Stimulated activated CD8-positive, alpha-beta memory T cell treated with anti-CD3 and anti-CD28 coated beads, Interleukin-4, amount 100 ng/mL, for 48 hours (primary cell): ENCODE measurements around the gene RAD18.

Experiments used
- DNase-seq: peaks from one replicate; pipeline ENCODE4 v3.0.0-alpha.2; 2020

Gene RAD18

DNA sequence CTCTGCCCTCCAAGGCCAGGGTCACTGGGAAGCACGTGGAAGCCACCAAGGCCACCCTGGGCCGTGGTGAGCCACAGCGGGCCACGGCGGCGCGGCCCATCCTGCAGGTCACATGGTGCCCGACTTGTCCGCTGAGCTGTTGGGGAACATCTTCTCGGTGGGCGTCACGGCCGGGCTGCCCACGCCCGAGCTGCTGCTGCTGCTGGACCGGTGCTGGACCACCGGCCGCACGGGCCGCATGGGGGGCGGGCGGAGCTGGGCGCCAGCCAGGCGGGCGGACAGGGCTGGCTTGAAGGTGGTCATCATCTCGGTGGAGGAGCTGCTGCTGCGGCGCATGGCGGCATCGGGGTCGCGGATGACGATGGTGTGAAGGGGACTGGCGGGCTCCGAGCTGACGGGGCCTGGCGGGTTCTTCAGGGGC is 22.1 kb upstream of the RAD18 start:
- no peak for DNase-seq

- DNase-seq = no peak
Observed at GRCh38 chr3:8984526-8984925, 21.3 kb upstream of the RAD18 start.

- DNase-seq = no peak
Observed at GRCh38 chr3:8984081-8984480, 20.8 kb upstream of the RAD18 start.

GRCh38 chr3:8983591-8983990 is 20.3 kb upstream of the RAD18 start:
- no peak for DNase-seq

DNA sequence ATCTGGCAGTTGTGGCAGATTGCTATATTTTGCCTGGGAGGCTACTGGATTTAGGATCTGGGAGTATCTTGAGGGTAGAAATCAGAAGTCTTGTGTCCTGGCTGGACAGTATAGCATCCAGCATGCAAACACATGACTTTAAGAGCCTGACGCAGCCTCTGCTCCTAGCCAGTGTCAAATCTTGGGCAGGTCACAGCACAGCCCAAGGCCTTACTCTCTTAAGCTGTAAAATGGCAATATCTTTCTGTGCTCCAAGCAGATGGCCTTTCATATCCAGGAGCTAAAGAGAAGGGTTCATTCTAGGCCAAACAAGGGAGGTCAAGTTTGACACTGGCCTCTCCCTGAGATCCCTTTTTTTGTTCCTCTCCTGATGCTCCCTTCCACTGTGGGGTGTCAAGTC is 19.8 kb upstream of the RAD18 start:
- DNase-seq = no peak

- no peak for DNase-seq
Observed at GRCh38 chr3:8982509-8982908, 19.2 kb upstream of the RAD18 start.

DNA sequence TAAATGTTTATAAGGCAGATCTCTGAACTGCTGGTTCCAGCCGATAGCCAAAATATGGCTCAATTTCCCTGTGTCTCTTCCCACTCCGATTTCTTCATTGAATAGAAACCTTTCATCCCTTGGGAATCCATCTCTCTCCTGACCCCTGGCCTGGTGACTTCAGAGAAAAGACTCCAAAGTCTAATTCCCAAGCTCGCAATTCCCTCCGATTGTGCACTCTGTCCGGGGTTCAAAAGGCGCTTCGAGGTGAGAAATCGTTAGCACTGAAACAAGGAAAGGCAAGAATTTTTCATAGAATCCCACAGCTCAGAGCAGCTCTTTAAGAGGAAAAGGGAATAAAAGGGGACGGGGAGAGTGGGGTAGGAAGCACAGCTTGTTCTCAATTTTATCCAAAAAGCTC is 18.4 kb upstream of the RAD18 start:
- DNase-seq = no peak

- DNase-seq = no peak
Observed at GRCh38 chr3:8981296-8981695, 18.0 kb upstream of the RAD18 start.

DNA sequence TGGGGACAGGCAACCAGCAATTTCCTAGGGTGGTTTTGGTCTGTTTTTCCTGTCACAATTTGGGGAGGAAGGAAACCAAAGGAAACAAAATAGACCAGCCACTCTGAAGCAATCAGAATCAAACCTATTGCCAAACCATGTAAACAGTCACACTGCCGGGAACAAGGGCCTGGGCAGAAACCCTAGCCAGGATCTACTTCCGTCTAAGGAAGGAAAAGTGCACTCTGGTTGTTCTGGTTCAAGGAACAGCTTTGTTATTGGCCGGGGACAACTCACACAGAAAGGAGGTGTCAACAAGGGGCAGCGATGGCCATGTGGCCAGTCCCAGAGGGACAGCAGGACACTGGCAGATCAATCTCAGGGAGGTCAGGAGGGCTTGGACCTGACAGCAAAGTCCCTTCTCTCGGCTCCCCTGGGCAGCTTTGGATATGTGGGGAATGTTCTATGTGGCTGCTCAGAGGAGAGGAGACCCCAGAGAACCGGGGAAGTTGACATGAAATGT is 17.5 kb upstream of the RAD18 start:
- no peak for DNase-seq

GRCh38 chr3:8979262-8979661 is 16.0 kb upstream of the RAD18 start:
- DNase-seq = no peak

DNA sequence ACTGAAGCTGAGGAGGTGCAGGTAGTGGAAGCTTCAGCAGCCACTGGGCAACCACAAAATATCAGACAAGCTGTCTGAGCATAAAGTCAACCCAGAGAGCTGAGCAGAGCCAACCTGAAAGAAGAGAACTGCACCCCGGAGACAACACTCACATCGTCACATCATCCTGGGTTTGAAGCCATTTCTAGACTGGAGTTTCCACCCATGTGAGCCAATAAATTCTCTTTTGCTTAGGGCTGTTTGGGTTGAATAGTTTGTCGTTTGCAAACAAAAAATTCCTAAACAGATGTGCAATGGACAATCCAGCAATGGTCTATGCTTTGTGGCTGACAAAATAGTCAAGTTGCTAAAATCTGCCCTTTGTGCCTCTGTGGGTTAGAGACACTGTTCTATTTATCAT is 15.3 kb upstream of the RAD18 start:
- DNase-seq = no peak

DNA sequence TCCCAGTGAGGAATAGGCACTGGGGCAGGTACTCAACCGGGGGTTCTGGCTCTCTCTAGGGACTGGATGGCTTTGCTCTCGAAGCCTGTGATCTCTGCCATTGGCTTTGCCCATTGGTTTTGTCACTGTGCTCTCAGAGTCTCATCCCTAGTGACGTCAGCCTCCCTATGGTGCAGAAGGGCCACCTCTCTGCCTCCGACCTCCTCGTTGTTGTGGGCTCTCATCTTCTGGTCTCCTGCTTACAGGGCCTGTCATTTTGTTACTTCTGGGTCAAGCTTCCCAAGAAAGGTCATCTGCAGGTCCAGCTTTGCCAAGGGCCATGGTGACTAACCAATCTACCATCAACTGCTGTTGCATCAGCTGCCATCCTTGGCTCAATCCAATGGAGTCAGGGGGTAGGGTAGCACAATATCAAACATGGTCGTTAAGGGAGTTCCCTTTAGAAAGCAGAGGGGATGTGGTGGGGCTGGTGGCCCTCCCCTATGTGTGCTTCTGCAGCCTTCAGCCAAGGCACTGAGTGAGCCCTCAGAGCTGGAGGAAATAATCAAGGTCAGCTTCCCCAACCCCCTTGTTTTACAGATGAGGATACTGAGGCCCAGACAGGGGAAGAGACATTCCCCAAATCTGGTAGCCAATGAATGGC is 13.4 kb upstream of the RAD18 start:
- DNase-seq = no peak

GRCh38 chr3:8975081-8976020 is 12.1 kb upstream of the RAD18 start:
- no peak for DNase-seq

GRCh38 chr3:8974458-8974857 is 11.2 kb upstream of the RAD18 start:
- DNase-seq = no peak

GRCh38 chr3:8972639-8973038 is 9.4 kb upstream of the RAD18 start:
- no peak for DNase-seq

DNA sequence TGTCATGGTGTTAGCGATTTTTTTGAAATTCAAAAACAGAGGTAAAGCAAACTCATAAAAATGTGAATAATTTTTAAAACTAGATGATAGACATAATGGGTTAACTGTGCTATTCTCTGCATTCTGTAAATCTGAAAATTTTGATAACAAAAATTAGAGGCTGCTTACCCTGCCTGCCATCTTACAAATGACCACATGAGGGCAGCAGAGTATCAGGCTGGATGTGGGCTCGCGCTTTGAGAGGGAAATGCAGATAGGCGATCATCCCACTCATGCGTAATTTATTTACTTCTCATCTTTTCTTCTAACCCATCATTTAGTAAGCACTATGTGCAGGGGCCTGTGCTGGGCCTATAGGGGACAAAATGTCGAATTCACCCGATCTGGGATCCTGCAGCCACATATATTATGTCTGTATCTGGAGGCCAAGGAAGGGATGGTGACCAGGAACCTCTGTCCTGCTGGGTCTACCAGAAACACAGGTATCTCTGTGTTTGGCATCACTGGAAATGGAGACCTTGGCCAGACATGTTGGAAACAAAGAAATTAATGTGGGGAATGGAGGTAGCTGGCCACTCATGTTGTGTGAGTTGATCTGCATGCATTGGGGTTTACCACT is 7.8 kb upstream of the RAD18 start:
- DNase-seq = peak; percentile 82

- no peak for DNase-seq
Observed at GRCh38 chr3:8969241-8969640, 6.0 kb upstream of the RAD18 start.

DNA sequence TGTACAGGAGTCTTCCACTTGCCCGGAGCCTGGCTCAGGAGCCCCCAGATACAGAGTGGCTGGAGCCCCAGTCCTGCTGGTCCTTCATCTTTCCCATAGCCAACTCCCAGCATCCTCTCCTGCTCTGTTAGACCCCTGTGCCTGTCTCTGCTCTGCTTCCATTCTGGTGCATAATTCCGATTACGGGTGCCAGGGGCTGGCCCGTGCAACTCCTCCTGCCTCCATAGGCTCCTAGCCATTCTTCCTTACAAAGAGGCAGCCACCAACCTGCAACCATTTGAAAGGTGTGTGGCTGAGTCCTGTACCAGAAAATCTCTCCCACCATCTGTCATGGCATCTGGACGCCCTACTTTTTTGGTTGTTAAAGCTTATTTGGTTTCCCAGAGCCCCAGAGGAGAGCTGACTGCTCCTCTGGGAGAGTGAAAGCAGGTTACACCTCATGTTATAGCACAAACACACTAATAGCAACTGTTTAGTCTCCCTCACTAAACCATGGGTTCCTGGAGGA is 5.2 kb upstream of the RAD18 start:
- no peak for DNase-seq

- DNase-seq = no peak
Observed at GRCh38 chr3:8967553-8967952, 4.3 kb upstream of the RAD18 start.

GRCh38 chr3:8966820-8967348 is 3.6 kb upstream of the RAD18 start:
- no peak for DNase-seq

- DNase-seq = no peak
Observed at GRCh38 chr3:8966150-8966819, 3.0 kb upstream of the RAD18 start.
